OCI-LY7 (cell line): Measurements from ENCODE around the gene UTS2R.

Source experiments
- CTCF ChIP-seq: fragments of 200-600 bp; sonication (generic); conservative IDR thresholded peaks from 2 replicates; pipeline ENCODE4 v1.5.1; 2014; ENCODE audit warnings: mild to moderate bottlenecking, antibody characterized with exemption, low read length, moderate library complexity, mixed read lengths
- EZH2phosphoT487 ChIP-seq: fragments of 200-600 bp; sonication (generic); IDR thresholded peaks from 2 replicates; pipeline ENCODE4 v1.6.1; 2018; ENCODE audit warnings: low read depth, borderline replicate concordance, mild to moderate bottlenecking, mixed run types, antibody characterized with exemption, low read length, moderate library complexity, mixed read lengths

DNA sequence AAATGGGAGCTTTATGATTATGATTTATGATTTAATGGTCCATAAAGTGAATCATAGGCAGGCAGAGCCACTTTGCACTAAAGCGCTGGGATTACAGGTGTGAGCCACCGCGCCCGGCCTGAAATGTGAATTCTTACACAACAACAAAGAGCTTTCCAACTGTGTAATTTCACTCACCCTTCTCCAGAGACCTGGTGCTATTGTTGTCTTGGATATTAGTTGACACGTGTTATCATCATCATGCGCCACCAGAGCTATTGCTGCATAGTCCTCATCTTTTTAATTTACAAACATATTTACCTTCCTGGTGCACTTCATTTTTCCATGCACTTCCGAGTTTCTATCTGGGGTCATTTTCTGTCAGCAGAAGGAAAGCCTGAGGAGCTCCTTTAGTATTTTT is 4.8 kb upstream of the UTS2R start:
- TF ChIP-seq CTCF (no peak), EZH2phosphoT487 (no peak)
